A549 treated with AZD2906 at 1 μM for 4 hours (cell line): ENCODE data around the gene NUDT7. TPM values are rescaled to one million over a fixed set of nuclear protein-coding genes. Genes with fewer than 3 reads are reported as not detected.

Experiments used
- total RNA-seq: library from RNA; stranded (reverse); fragments of 200-300 nt; extraction: Qiagen RNA extraction; gene quantifications from 5 replicates; pipeline ENCODE4 v1.2.3, GENCODE V29; 2022

Gene NUDT7
- 5.0 to 6.2 TPM (median 5.7 TPM) in 5 replicates for total RNA-seq

DNA sequence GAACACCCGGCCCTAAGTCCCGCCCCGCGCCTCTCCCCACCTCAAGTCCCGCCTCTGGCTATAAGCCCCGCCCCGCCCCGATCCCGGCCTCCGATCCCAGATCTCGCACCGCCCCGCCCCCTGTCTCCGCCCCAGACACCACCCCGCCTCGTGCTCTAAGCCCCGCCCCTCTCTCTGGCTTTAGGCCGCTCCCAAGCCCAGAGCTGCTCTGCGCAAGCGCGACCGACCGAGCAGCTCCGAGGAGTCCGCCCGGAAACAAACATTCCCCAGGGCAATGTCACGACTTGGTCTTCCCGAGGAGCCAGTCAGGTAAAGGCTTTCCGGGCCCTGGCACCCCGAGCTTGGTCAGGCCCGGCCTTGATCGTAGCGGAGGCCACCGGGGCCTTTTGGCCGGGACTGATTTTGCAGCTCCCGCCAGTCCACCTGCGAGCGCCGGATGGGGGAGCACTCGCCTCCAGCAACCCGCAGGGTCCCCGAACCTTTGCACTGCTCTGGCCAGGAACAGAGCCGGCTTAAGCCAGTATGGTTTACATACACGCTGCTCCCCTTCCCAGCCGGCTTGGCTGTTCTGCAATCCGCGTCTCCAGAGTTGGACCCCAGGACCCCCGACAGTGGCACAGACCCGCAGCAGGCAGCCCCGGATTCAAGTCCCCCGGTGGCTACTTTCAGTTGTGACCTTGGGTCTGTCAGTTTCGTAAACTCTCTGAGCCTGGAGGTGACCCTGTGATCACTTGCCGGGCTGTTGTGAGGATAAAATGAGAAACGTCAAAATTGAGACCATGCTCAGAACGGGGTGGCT lies at the start of gene NUDT7:
Gene NUDT7 (plus strand): TSS at position 206 of the 799 bp plus-strand sequence. CDS start 69 bp downstream, at position 275.

GRCh38 chr16:77788181-77789084 lies 66.1 kb downstream of the NUDT7 start, which contains the start of gene VAT1L:
Gene VAT1L, plus strand, starts transcription at chr16:77788564. Its CDS starts 119 bp downstream, at chr16:77788683.

Other genes with a start within 250 kb of the NUDT7 start
- gene VAT1L, start 66.0 kb downstream of the NUDT7 start, total RNA-seq = not detected in 5 replicates